GM19438 (cell line): ENCODE results near the gene WWC1.
"Not testable (repeated sequence)": the region's sequence is repeated elsewhere in the genome, so short reads cannot be mapped to it uniquely, and the experiment has no call there.

ENCODE experiments used
- ATAC-seq: cut with Tn5 transposase; IDR thresholded peaks from one replicate; pipeline ENCODE4 v1.9.1; 2021; ENCODE audit warnings: low read depth; ENCODE audit not compliant: unreplicated experiment

The WWC1 gene

GRCh38 chr5:168328814-168329213 lies 37.4 kb downstream of the WWC1 start:
- peak; percentile 86 for ATAC-seq

- ATAC-seq: no peak
Observed at GRCh38 chr5:168329302-168329701, 37.9 kb downstream of the WWC1 start.

- no peak for ATAC-seq
Observed at GRCh38 chr5:168332042-168332441, 40.6 kb downstream of the WWC1 start.

- no peak for ATAC-seq
Observed at GRCh38 chr5:168334280-168334679, 42.8 kb downstream of the WWC1 start.

- ATAC-seq: no peak
Observed at GRCh38 chr5:168334695-168335094, 43.2 kb downstream of the WWC1 start.

GRCh38 chr5:168337361-168337760 lies 45.9 kb downstream of the WWC1 start:
- no peak for ATAC-seq

- no peak for ATAC-seq
Observed at GRCh38 chr5:168339109-168339771, 47.8 kb downstream of the WWC1 start.

- ATAC-seq: not testable (repeated sequence)
Observed at GRCh38 chr5:168339772-168340140, 48.3 kb downstream of the WWC1 start.

- ATAC-seq: no peak
Observed at GRCh38 chr5:168340487-168340886, 49.0 kb downstream of the WWC1 start.

GRCh38 chr5:168341178-168341577 lies 49.7 kb downstream of the WWC1 start:
- ATAC-seq: no peak

GRCh38 chr5:168342151-168342825 lies 50.8 kb downstream of the WWC1 start:
- no peak for ATAC-seq

- no peak for ATAC-seq
Observed at GRCh38 chr5:168342985-168343384, 51.5 kb downstream of the WWC1 start.

GRCh38 chr5:168346417-168346816 lies 55.0 kb downstream of the WWC1 start:
- ATAC-seq: no peak

- peak; percentile 64 for ATAC-seq
Observed at GRCh38 chr5:168347368-168348083, 56.1 kb downstream of the WWC1 start.

GRCh38 chr5:168348084-168348414 lies 56.6 kb downstream of the WWC1 start:
- no peak for ATAC-seq

GRCh38 chr5:168350315-168350714 lies 58.9 kb downstream of the WWC1 start:
- no peak for ATAC-seq

GRCh38 chr5:168353216-168353957 lies 61.9 kb downstream of the WWC1 start:
- no peak for ATAC-seq

GRCh38 chr5:168354397-168354796 lies 63.0 kb downstream of the WWC1 start:
- ATAC-seq: no peak

GRCh38 chr5:168356171-168356570 lies 64.7 kb downstream of the WWC1 start:
- no peak for ATAC-seq

GRCh38 chr5:168356592-168356991 lies 65.1 kb downstream of the WWC1 start:
- ATAC-seq: no peak

- no peak for ATAC-seq
Observed at GRCh38 chr5:168357876-168358275, 66.4 kb downstream of the WWC1 start.
